ENCODE measurements around the gene NAIF1.
"Not testable (repeated sequence)": the region's sequence is repeated elsewhere in the genome, so short reads cannot be mapped to it uniquely, and the experiment has no call there.

The NAIF1 gene

GRCh38 chr9:128024761-128025308 is 42.3 kb downstream of the NAIF1 start:
- peaks cover 34% of the 10 kb centered on the region for H3K4me1 ChIP-seq (ENCODE audit: low read length)
- no peak overlapping the region for H3K9ac ChIP-seq (ENCODE audit: low read length)
- H2AFZ ChIP-seq (ENCODE audit: low read depth, low read length) = no peak overlapping the region
- no peaks in the 10 kb centered on the region for H3K36me3 ChIP-seq (replicated peaks; ENCODE audit: low read depth, low read length)
- no peaks in the 10 kb centered on the region for H3K79me2 ChIP-seq (ENCODE audit: low read length)
- no peak overlapping the region for H3K4me3 ChIP-seq (ENCODE audit: low read length)
- no peaks in the 10 kb centered on the region for H4K20me1 ChIP-seq (ENCODE audit: insufficient read depth, low read length)
- no peak overlapping the region for H3K4me2 ChIP-seq (ENCODE audit: low read length)
- no peak overlapping the region for H3K27ac ChIP-seq (ENCODE audit: low read length)
- TF ChIP-seq EZH2phosphoT487 (IDR thresholded peaks at IDR 0.05; ENCODE audit: low read depth) (no peak), CTCF (IDR thresholded peaks at IDR 0.05; ENCODE audit: low read depth, low read length) (no peak)
- no peaks in the 10 kb centered on the region for H3K9me3 ChIP-seq (ENCODE audit: insufficient read depth, low read length)
- H3K27me3 ChIP-seq (ENCODE audit: low read depth, low read length) = no peaks in the 10 kb centered on the region

GRCh38 chr9:128023671-128024070 is 43.4 kb downstream of the NAIF1 start:
- not testable (repeated sequence) for H3K4me3 ChIP-seq (ENCODE audit: low read length); H3K9ac ChIP-seq (ENCODE audit: low read length); H3K4me2 ChIP-seq (ENCODE audit: low read length); H3K36me3 ChIP-seq (replicated peaks; ENCODE audit: low read depth, low read length); H3K27ac ChIP-seq (ENCODE audit: low read length); H3K79me2 ChIP-seq (ENCODE audit: low read length); H2AFZ ChIP-seq (ENCODE audit: low read depth, low read length); H3K9me3 ChIP-seq (ENCODE audit: insufficient read depth, low read length); H4K20me1 ChIP-seq (ENCODE audit: insufficient read depth, low read length); H3K27me3 ChIP-seq (ENCODE audit: low read depth, low read length)
- peaks cover 33% of the 10 kb centered on the region for H3K4me1 ChIP-seq (ENCODE audit: low read length)

- peak overlapping the region; percentile 7 for H3K4me2 ChIP-seq (ENCODE audit: low read length)
- no peak overlapping the region for H3K4me3 ChIP-seq (ENCODE audit: low read length)
- H3K27ac ChIP-seq (ENCODE audit: low read length) = no peak overlapping the region
- no peaks in the 10 kb centered on the region for H3K9me3 ChIP-seq (ENCODE audit: insufficient read depth, low read length)
- no peaks in the 10 kb centered on the region for H3K79me2 ChIP-seq (ENCODE audit: low read length)
- H2AFZ ChIP-seq (ENCODE audit: low read depth, low read length) = no peak overlapping the region
- no peaks in the 10 kb centered on the region for H3K27me3 ChIP-seq (ENCODE audit: low read depth, low read length)
- TF ChIP-seq EZH2phosphoT487 (IDR thresholded peaks at IDR 0.05; ENCODE audit: low read depth) = no peak
- no peak for TF ChIP-seq CTCF (IDR thresholded peaks at IDR 0.05; ENCODE audit: low read depth, low read length)
- H3K4me1 ChIP-seq (ENCODE audit: low read length) = peaks cover 30% of the 10 kb centered on the region
- H4K20me1 ChIP-seq (ENCODE audit: insufficient read depth, low read length) = no peaks in the 10 kb centered on the region
- H3K9ac ChIP-seq (ENCODE audit: low read length) = no peak overlapping the region
- H3K36me3 ChIP-seq (replicated peaks; ENCODE audit: low read depth, low read length) = no peaks in the 10 kb centered on the region
Observed at GRCh38 chr9:128022886-128023285, 44.2 kb downstream of the NAIF1 start.

- Histone ChIP-seq H3K27me3 (ENCODE audit: low read depth, low read length) (no peaks in the 10 kb centered on the region), H3K4me3 (ENCODE audit: low read length) (no peak overlapping the region), H3K9me3 (ENCODE audit: insufficient read depth, low read length) (no peaks in the 10 kb centered on the region), H3K36me3 (replicated peaks; ENCODE audit: low read depth, low read length) (no peaks in the 10 kb centered on the region), H4K20me1 (ENCODE audit: insufficient read depth, low read length) (no peaks in the 10 kb centered on the region), H3K4me2 (ENCODE audit: low read length) (no peak overlapping the region), H2AFZ (ENCODE audit: low read depth, low read length) (no peak overlapping the region), H3K27ac (ENCODE audit: low read length) (no peak overlapping the region), H3K79me2 (ENCODE audit: low read length) (no peaks in the 10 kb centered on the region), H3K4me1 (ENCODE audit: low read length) (peaks cover 15% of the 10 kb centered on the region), H3K9ac (ENCODE audit: low read length) (no peak overlapping the region)
- TF ChIP-seq CTCF (IDR thresholded peaks at IDR 0.05; ENCODE audit: low read depth, low read length) (no peak), EZH2phosphoT487 (IDR thresholded peaks at IDR 0.05; ENCODE audit: low read depth) (no peak)
Observed at GRCh38 chr9:128021098-128021497, 46.0 kb downstream of the NAIF1 start.

- Histone ChIP-seq H3K27ac (ENCODE audit: low read length) (no peak overlapping the region), H3K4me1 (ENCODE audit: low read length) (peaks cover 11% of the 10 kb centered on the region), H3K4me2 (ENCODE audit: low read length) (no peak overlapping the region), H3K4me3 (ENCODE audit: low read length) (no peak overlapping the region), H3K9ac (ENCODE audit: low read length) (no peak overlapping the region), H3K9me3 (ENCODE audit: insufficient read depth, low read length) (no peaks in the 10 kb centered on the region), H2AFZ (ENCODE audit: low read depth, low read length) (no peak overlapping the region), H3K27me3 (ENCODE audit: low read depth, low read length) (no peaks in the 10 kb centered on the region), H3K79me2 (ENCODE audit: low read length) (no peaks in the 10 kb centered on the region), H4K20me1 (ENCODE audit: insufficient read depth, low read length) (no peaks in the 10 kb centered on the region), H3K36me3 (replicated peaks; ENCODE audit: low read depth, low read length) (no peaks in the 10 kb centered on the region)
- TF ChIP-seq CTCF (IDR thresholded peaks at IDR 0.05; ENCODE audit: low read depth, low read length) = peak; percentile 59
- no peak for TF ChIP-seq EZH2phosphoT487 (IDR thresholded peaks at IDR 0.05; ENCODE audit: low read depth)
Observed at GRCh38 chr9:128020692-128021091, 46.4 kb downstream of the NAIF1 start.
